HepG2 (cell line): Measurements from ENCODE around the gene ADPRHL1. TPM values are rescaled to one million over a fixed set of nuclear protein-coding genes. Genes with fewer than 3 reads are reported as not detected.

Experiments used
- CBX5 ChIP-seq: sonication (generic); formaldehyde crosslinking; IDR thresholded peaks from 2 replicates; pipeline ENCODE4 v1.4.0; 2020; ENCODE audit warnings: missing genetic modification reagents, borderline replicate concordance
- FOXK1 ChIP-seq: sonication (generic); formaldehyde crosslinking; IDR thresholded peaks from 2 replicates; pipeline ENCODE4 v1.4.0; 2020; ENCODE audit warnings: low read depth, missing genetic modification reagents, borderline replicate concordance
- KLF11 ChIP-seq: IDR thresholded peaks from 2 replicates; pipeline ENCODE4 v1.6.1; 2016; ENCODE audit warnings: missing compliant biosample characterization
- LCORL ChIP-seq, 2 experiments: fragments of 450-650 bp in 1 of 2; sonication (generic) in 1 of 2; formaldehyde crosslinking in 1 of 2; IDR thresholded peaks; 2 replicates each; pipeline versions ENCODE4 v1.5.0 to v1.6.1; 2017 to 2020; ENCODE audit warnings: antibody characterized with exemption in 1 of 2, missing genetic modification reagents in 1 of 2
- MEF2D ChIP-seq: sonication (generic); formaldehyde crosslinking; IDR thresholded peaks from 2 replicates; pipeline ENCODE4 v1.5.1; 2020; ENCODE audit warnings: mild to moderate bottlenecking, missing genetic modification reagents
- MYPOP ChIP-seq: sonication (generic); formaldehyde crosslinking; IDR thresholded peaks from 2 replicates; pipeline ENCODE4 v1.8.1; 2023; ENCODE audit warnings: mild to moderate bottlenecking, moderate library complexity, missing genetic modification reagents
- NFE2 ChIP-seq: sonication (generic); formaldehyde crosslinking; IDR thresholded peaks from 2 replicates; pipeline ENCODE4 v1.4.0; 2020; ENCODE audit warnings: missing genetic modification reagents
- NR2F6 ChIP-seq, 2 experiments: IDR thresholded peaks; 2 replicates each; pipeline ENCODE4 v1.6.1; 2016; ENCODE audit warnings: antibody characterized with exemption in 1 of 2, mild to moderate bottlenecking in 1 of 2
- PHF21A ChIP-seq: sonication (generic); formaldehyde crosslinking; IDR thresholded peaks from 2 replicates; pipeline ENCODE4 v1.5.0; 2020; ENCODE audit warnings: mild to moderate bottlenecking, missing genetic modification reagents
- PPARG ChIP-seq: conservative IDR thresholded peaks from 2 replicates; pipeline ENCODE4 v1.6.1; 2016; ENCODE audit warnings: missing biosample characterization, missing genetic modification reagents
- RBM22 ChIP-seq: fragments of 200-400 bp; formaldehyde crosslinking; optimal IDR thresholded peaks from 2 replicates; pipeline ENCODE3; 2017; ENCODE audit warnings: mild to moderate bottlenecking, low read length, moderate library complexity
- RFXANK ChIP-seq: IDR thresholded peaks from 2 replicates; pipeline ENCODE4 v1.6.1; 2016
- SMAD1 ChIP-seq: sonication (generic); formaldehyde crosslinking; IDR thresholded peaks from 2 replicates; pipeline ENCODE4 v1.4.0; 2020; ENCODE audit warnings: missing genetic modification reagents, low read depth, mild to moderate bottlenecking, borderline replicate concordance
- SNAPC5 ChIP-seq: sonication (generic); formaldehyde crosslinking; IDR thresholded peaks from 2 replicates; pipeline ENCODE4 v1.8.1; 2023; ENCODE audit warnings: mild to moderate bottlenecking, missing genetic modification reagents, borderline replicate concordance
- TBX2 ChIP-seq: sonication (generic); formaldehyde crosslinking; IDR thresholded peaks from 2 replicates; pipeline ENCODE4 v1.5.0; 2020; ENCODE audit warnings: missing genetic modification reagents, mild to moderate bottlenecking, borderline replicate concordance
- TIGD3 ChIP-seq: sonication (generic); formaldehyde crosslinking; IDR thresholded peaks from 2 replicates; pipeline ENCODE4 v1.5.1; 2020; ENCODE audit warnings: mild to moderate bottlenecking, missing genetic modification reagents, borderline replicate concordance
- ZBTB49 ChIP-seq: sonication (generic); formaldehyde crosslinking; IDR thresholded peaks from 2 replicates; pipeline ENCODE4 v1.4.0; 2020; ENCODE audit warnings: missing genetic modification reagents, borderline replicate concordance
- ZNF335 ChIP-seq: sonication (generic); formaldehyde crosslinking; IDR thresholded peaks from 2 replicates; pipeline ENCODE4 v1.4.0; 2020; ENCODE audit warnings: missing genetic modification reagents
- ZNF337 ChIP-seq: sonication (generic); formaldehyde crosslinking; IDR thresholded peaks from 2 replicates; pipeline ENCODE4 v1.5.1; 2020; ENCODE audit warnings: missing genetic modification reagents, low read depth, mild to moderate bottlenecking, borderline replicate concordance
- ZNF34 ChIP-seq: sonication (generic); formaldehyde crosslinking; IDR thresholded peaks from 2 replicates; pipeline ENCODE4 v1.4.0; 2020; ENCODE audit warnings: mild to moderate bottlenecking, missing genetic modification reagents, borderline replicate concordance
- ZNF501 ChIP-seq: sonication (generic); formaldehyde crosslinking; IDR thresholded peaks from 2 replicates; pipeline ENCODE4 v1.5.1; 2020; ENCODE audit warnings: mild to moderate bottlenecking, moderate library complexity, missing genetic modification reagents
- ZNF510 ChIP-seq: sonication (generic); formaldehyde crosslinking; IDR thresholded peaks from 2 replicates; pipeline ENCODE4 v1.4.0; 2020; ENCODE audit warnings: low read depth, mild to moderate bottlenecking, missing genetic modification reagents
- ZNF556 ChIP-seq: sonication (generic); formaldehyde crosslinking; IDR thresholded peaks from 2 replicates; pipeline ENCODE4 v1.4.0; 2020; ENCODE audit warnings: mild to moderate bottlenecking, missing genetic modification reagents, borderline replicate concordance
- ZNF570 ChIP-seq: sonication (generic); formaldehyde crosslinking; IDR thresholded peaks from 2 replicates; pipeline ENCODE4 v1.4.0; 2020; ENCODE audit warnings: mild to moderate bottlenecking, missing genetic modification reagents, borderline replicate concordance
- ZNF776 ChIP-seq: sonication (generic); formaldehyde crosslinking; IDR thresholded peaks from 2 replicates; pipeline ENCODE4 v1.4.0; 2020; ENCODE audit warnings: mild to moderate bottlenecking, missing genetic modification reagents
- ZSCAN9 ChIP-seq: IDR thresholded peaks from 2 replicates; pipeline ENCODE4 v1.6.1; 2016; ENCODE audit warnings: borderline replicate concordance
- polyA plus RNA-seq, 8 experiments: library from polyadenylated mRNA; depleted of rRNA in 3 of 8; stranded (reverse) in 7 of 8; unstranded in 1 of 8; fragments of >200 nt; fragmentation: Illumina TruSeq in 4 of 8; extraction: Trizol in 4 of 8; gene quantifications; 2 replicates each; pipeline versions ENCODE4 v1.2.1 to v1.2.3, GENCODE V29; 2011 to 2016; ENCODE audit warnings: low read depth in 4 of 8, missing spikeins in 1 of 8, mixed read lengths in 1 of 8; ENCODE audit not compliant: insufficient read depth in 1 of 8
- total RNA-seq, 5 experiments: library from RNA; depleted of rRNA; stranded (reverse); fragments of >200 nt; fragmentation: Illumina TruSeq; extraction: Trizol; gene quantifications; 2 replicates each; pipeline ENCODE4 v1.2.3, GENCODE V29; 2016; ENCODE audit warnings: low read depth in 1 of 5

The ADPRHL1 gene
- total and polyA plus RNA-seq, 2 of the 13 experiments (the other 11 are each of a cell fraction or from before 2014, with no cell fraction given) = 0.34 to 0.40 TPM

GRCh38 chr13:113493315-113493951, 40.1 kb upstream of the ADPRHL1 start (continued):
- TF ChIP-seq ZNF776 = no peak
- no peak; the same call in 1 of the 2 replicates for TF ChIP-seq PHF21A (CRISPR knock-in tag)
- TF ChIP-seq LCORL (IDR thresholded peaks at IDR 0.05) = no peak
- no peak for TF ChIP-seq LCORL (CRISPR knock-in tag; IDR thresholded peaks at IDR 0.05)
- peak; percentile 60; the same call in 1 of the 2 replicates for TF ChIP-seq FOXK1 (CRISPR knock-in tag)
- TF ChIP-seq PPARG = no peak
- TF ChIP-seq RBM22 = no peak
- TF ChIP-seq ZNF510 (CRISPR knock-in tag) = no peak
- no peak; the same call in 1 of the 2 replicates for TF ChIP-seq ZNF335
- TF ChIP-seq SMAD1 (CRISPR knock-in tag) = no peak
- TF ChIP-seq ZNF556 = no peak
- peak; percentile 23; the same call in 1 of the 2 replicates for TF ChIP-seq MYPOP (CRISPR knock-in tag)
- TF ChIP-seq ZBTB49 (CRISPR knock-in tag) = no peak
- TF ChIP-seq KLF11 (CRISPR knock-in tag) = no peak
- TF ChIP-seq ZNF570 (CRISPR knock-in tag) = no peak
- 0 out of 2 replicates have a peak, but pooled peaks have one; percentile 37 for TF ChIP-seq TBX2 (CRISPR knock-in tag)
- TF ChIP-seq NR2F6 (IDR thresholded peaks at IDR 0.05) = no peak
- TF ChIP-seq NR2F6 (CRISPR knock-in tag; IDR thresholded peaks at IDR 0.05) = 0 out of 2 replicates have a peak, but pooled peaks have one; percentile 38
- no peak for TF ChIP-seq ZNF337 (CRISPR knock-in tag)
- no peak for TF ChIP-seq RFXANK (CRISPR knock-in tag)
- no peak for TF ChIP-seq NFE2 (CRISPR knock-in tag)
- TF ChIP-seq MEF2D (CRISPR knock-in tag) = no peak
- TF ChIP-seq CBX5 (CRISPR knock-in tag) = no peak
- TF ChIP-seq SNAPC5 (CRISPR knock-in tag) = no peak
- no peak for TF ChIP-seq ZNF501 (CRISPR knock-in tag)
- TF ChIP-seq TIGD3 (CRISPR knock-in tag) = no peak
- TF ChIP-seq ZNF34 (CRISPR knock-in tag) = no peak
- TF ChIP-seq ZSCAN9 (CRISPR knock-in tag) = no peak
